Measurements from ENCODE around the gene PWWP2B.
A peak's percentile ranks its signal among the peaks of the same experiment; 100 is the strongest.
"Not testable (repeated sequence)": the region's sequence is repeated elsewhere in the genome, so short reads cannot be mapped to it uniquely, and the experiment has no call there.

PWWP2B gene

GRCh38 chr10:132397036-132397541 is at the start of gene PWWP2B:
TSS of gene PWWP2B (plus strand) at chr10:132397200. CDS start at chr10:132397227, 27 bp downstream.
- Histone ChIP-seq H3K27ac (peak within 1 kb of the TSS; percentile 86 to 99 (median 94)), H3K4me3 (peak within 1 kb of the TSS; percentile 70 to 97 (median 92))

- H3K27ac ChIP-seq, result no peak overlapping the region
- no peak overlapping the region for H3K4me3 ChIP-seq
These were observed 49.6 kb upstream of the PWWP2B start for GRCh38 chr10:132347211-132347930.

- Histone ChIP-seq H3K4me3 (no peak overlapping the region), H3K27ac (no peak overlapping the region)
These were observed 49.1 kb upstream of the PWWP2B start for GRCh38 chr10:132347931-132348267.

GRCh38 chr10:132349766-132350165 is 47.2 kb upstream of the PWWP2B start:
- Histone ChIP-seq H3K27ac (no peak overlapping the region), H3K4me3 (no peak overlapping the region)

- Histone ChIP-seq H3K27ac (no peak overlapping the region), H3K4me3 (no peak overlapping the region)
These were observed 46.6 kb upstream of the PWWP2B start for GRCh38 chr10:132350391-132350790.

DNA sequence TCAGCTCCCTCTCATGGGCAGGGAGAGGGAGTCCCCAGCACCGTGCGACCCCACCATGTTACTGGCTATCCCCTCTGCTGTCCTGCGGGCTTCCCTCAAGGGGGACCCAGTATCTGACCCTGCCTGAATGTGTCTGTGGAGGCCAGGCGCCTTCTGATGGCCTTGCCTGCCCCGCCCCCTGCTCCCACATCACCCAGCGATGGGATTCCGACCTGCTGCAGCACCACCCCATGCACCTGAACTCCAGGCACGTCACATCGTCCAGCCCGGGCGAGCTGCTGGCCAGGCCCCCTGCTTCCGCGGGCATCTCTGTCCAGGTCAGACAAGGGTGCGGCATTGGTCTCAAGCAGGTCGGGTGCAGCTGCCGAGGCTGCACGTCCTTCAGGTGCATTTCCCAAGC is 46.1 kb upstream of the PWWP2B start:
- no peak overlapping the region for H3K4me3 ChIP-seq
- H3K27ac ChIP-seq, result no peak overlapping the region

- no peak overlapping the region for H3K4me3 ChIP-seq
- no peak overlapping the region for H3K27ac ChIP-seq
These were observed 45.4 kb upstream of the PWWP2B start for GRCh38 chr10:132351611-132352010.

DNA sequence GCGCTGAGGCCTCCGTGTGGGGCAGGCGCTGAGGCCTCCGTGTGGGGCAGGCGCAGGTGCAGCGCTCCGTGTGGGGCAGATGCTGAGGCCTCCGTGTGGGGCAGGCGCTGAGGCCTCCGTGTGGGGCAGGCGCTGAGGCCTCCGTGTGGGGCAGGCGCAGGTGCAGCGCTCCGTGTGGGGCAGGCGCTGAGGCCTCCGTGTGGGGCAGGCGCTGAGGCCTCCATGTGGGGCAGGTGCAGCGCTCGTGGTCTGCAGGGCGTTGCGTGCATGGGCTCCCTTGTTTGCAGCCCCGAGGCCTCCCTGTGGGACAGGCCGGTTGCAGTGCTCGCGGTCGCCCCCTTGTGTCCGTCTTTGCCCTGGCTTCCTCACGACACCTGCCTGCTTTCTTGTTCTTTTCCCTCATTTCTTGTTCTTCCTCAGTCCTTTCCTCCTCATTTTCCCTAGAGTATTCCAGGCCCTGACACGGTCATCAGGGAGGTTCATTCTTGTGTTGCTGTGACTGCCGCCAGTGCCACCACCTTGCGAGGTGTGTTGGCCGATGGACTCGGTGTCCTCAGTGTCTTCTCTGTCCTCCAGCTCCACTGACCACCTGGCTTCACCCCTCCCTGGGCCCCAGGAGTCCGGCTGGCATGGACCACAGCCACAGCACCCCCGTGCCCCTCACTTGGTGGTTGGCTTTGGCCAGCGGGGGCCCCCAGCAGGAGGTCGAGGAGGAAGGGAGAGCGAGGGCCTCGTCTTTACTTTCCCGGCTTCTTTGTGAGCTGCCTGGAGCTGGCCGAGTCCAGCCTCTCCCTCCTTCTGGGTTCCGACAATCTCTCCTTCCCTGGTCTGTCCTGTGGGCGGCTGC is 44.3 kb upstream of the PWWP2B start:
- H3K27ac ChIP-seq, H3K4me3 ChIP-seq: not testable (repeated sequence)

- Histone ChIP-seq H3K4me3 (no peak overlapping the region), H3K27ac (no peak overlapping the region)
These were observed 43.3 kb upstream of the PWWP2B start for GRCh38 chr10:132353456-132354355.

- Histone ChIP-seq H3K4me3 (no peak overlapping the region), H3K27ac (no peak overlapping the region)
These were observed 42.5 kb upstream of the PWWP2B start for GRCh38 chr10:132354356-132355094.

DNA sequence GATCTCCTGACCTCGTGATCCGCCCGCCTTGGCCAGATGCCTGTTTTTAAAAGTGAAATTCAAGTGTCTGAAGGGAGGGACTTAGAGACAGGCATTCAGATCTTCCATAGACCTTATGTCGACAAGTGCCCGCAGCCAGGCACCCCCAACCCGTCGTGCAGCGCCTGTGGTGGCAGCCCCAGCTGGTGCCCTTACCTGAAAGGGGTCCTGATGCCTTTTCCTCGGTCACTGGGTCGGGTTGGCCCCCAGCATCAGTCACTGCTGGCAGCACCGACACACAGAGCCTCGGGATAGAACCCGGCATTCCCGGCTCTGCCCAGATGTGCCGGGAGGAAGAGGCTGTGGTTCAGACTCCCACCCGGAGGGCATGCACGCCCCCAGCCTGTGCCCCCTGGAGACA is 41.7 kb upstream of the PWWP2B start:
- no peak overlapping the region for H3K4me3 ChIP-seq
- H3K27ac ChIP-seq, result no peak overlapping the region

- H3K4me3 ChIP-seq, result no peak overlapping the region
- no peak overlapping the region for H3K27ac ChIP-seq
These were observed 41.2 kb upstream of the PWWP2B start for GRCh38 chr10:132355754-132356153.

DNA sequence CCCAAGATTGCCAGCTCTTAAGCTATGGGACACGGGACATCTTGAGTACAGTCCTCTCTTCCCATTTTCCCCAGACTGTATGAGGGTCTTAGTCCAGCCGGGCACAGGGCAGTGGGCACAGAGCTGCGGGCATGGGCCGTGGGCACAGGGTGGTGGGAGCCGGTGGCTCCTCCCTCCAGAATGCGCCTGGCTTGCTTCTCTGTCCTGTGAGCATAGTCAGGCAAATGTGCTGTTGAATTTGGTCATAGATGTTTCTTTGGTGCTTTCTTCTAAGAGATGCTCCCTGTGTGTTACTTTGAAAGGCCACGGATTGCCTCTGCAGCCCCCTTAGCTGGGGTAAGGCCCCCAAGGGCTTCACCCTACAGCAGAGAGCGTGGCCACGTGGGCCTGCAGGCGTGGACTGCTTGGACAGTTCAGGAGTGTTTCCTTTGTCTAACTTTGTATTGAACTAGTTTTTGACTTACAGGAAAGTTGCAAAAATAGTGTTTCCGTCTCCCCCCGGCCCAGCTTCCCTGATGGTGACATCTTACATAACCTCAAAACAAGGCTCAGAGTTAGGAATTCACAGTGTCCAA is 40.3 kb upstream of the PWWP2B start:
- Histone ChIP-seq H3K27ac (peak overlapping the region in 4 of 21 experiments; percentile 24 to 44 (median 32)), H3K4me3 (no peak overlapping the region)

GRCh38 chr10:132357286-132358058 is 39.5 kb upstream of the PWWP2B start:
- H3K4me3 ChIP-seq, result no peak overlapping the region
- peak overlapping the region in 6 of 21 experiments; percentile 22 to 48 (median 32) for H3K27ac ChIP-seq

GRCh38 chr10:132359305-132360040 is 37.5 kb upstream of the PWWP2B start:
- no peak overlapping the region for H3K27ac ChIP-seq
- H3K4me3 ChIP-seq, result no peak overlapping the region

- H3K27ac ChIP-seq, result no peak overlapping the region
These were observed 36.1 kb upstream of the PWWP2B start for GRCh38 chr10:132360766-132361447.

GRCh38 chr10:132361581-132362101 is 35.4 kb upstream of the PWWP2B start:
- no peak overlapping the region for H3K27ac ChIP-seq
- no peak overlapping the region for H3K4me3 ChIP-seq

More at GRCh38 chr10:132360766-132361447, 36.1 kb upstream of the PWWP2B start:
- H3K4me3 ChIP-seq, result no peak overlapping the region
